HEK293 (cell line): Measurements from ENCODE around the gene MEOX1.

Experiments
- CTCF ChIP-seq: fragments of 450-650 bp; formaldehyde crosslinking; IDR thresholded peaks from 2 replicates; pipeline ENCODE4 v1.5.1; 2016; ENCODE audit warnings: missing biosample characterization, missing genetic modification characterization
- INSM2 ChIP-seq: fragments of 450-650 bp; formaldehyde crosslinking; IDR thresholded peaks from 2 replicates; pipeline ENCODE4 v1.5.1; 2016; ENCODE audit warnings: missing biosample characterization, missing genetic modification characterization
- KLF16 ChIP-seq: fragments of 450-650 bp; formaldehyde crosslinking; IDR thresholded peaks from 2 replicates; pipeline ENCODE4 v1.5.1; 2017; ENCODE audit warnings: missing biosample characterization, missing genetic modification characterization
- TCF7L2 ChIP-seq: IDR thresholded peaks from 2 replicates; pipeline ENCODE4 v1.6.1; 2011; ENCODE audit warnings: low read depth, mild to moderate bottlenecking, inconsistent platforms, low read length, moderate library complexity, borderline replicate concordance
- TRIM28 ChIP-seq: IDR thresholded peaks from 2 replicates; pipeline ENCODE4 v1.6.1; 2011; ENCODE audit warnings: low read length, control low read depth, borderline replicate concordance
- ZNF133 ChIP-seq: fragments of 450-650 bp; formaldehyde crosslinking; IDR thresholded peaks from 2 replicates; pipeline ENCODE4 v1.5.1; 2016; ENCODE audit warnings: missing biosample characterization, missing genetic modification characterization
- ZNF274 ChIP-seq, 2 experiments: fragments of 200-500 bp in 1 of 2; fragments of 450-650 bp in 1 of 2; sonication (Bioruptor generic) in 1 of 2; formaldehyde crosslinking in 1 of 2; IDR thresholded peaks; 2 replicates each; pipeline versions ENCODE4 v1.5.1 to v1.6.1; 2014 to 2016; ENCODE audit warnings: borderline replicate concordance in 1 of 2, inconsistent platforms in 1 of 2, low read length in 1 of 2, missing biosample characterization in 1 of 2, missing genetic modification characterization in 1 of 2
- ZNF302 ChIP-seq: fragments of 450-650 bp; formaldehyde crosslinking; IDR thresholded peaks from 2 replicates; pipeline ENCODE4 v1.5.1; 2016; ENCODE audit warnings: missing biosample characterization, missing genetic modification characterization, low read depth
- ZNF311 ChIP-seq: fragments of 450-650 bp; formaldehyde crosslinking; IDR thresholded peaks from 2 replicates; pipeline ENCODE4 v1.5.1; 2017; ENCODE audit warnings: missing biosample characterization, missing genetic modification characterization, borderline replicate concordance
- ZNF350 ChIP-seq: fragments of 450-650 bp; formaldehyde crosslinking; IDR thresholded peaks from 2 replicates; pipeline ENCODE4 v1.5.0; 2017; ENCODE audit warnings: missing biosample characterization, mild to moderate bottlenecking, missing genetic modification characterization
- ZNF362 ChIP-seq: fragments of 450-650 bp; formaldehyde crosslinking; IDR thresholded peaks from 2 replicates; pipeline ENCODE4 v1.5.1; 2016; ENCODE audit warnings: missing biosample characterization, missing genetic modification characterization
- ZNF660 ChIP-seq: fragments of 450-650 bp; IDR thresholded peaks from 2 replicates; pipeline ENCODE4 v1.5.1; 2018; ENCODE audit warnings: missing biosample characterization, mild to moderate bottlenecking, missing genetic modification characterization
- ZNF701 ChIP-seq: fragments of 450-650 bp; formaldehyde crosslinking; IDR thresholded peaks from 2 replicates; pipeline ENCODE4 v1.5.1; 2016; ENCODE audit warnings: missing biosample characterization, missing genetic modification characterization

- TF ChIP-seq ZNF660 (tag by site-specific recombination) (no peak), CTCF (tag by site-specific recombination) (no peak), ZNF133 (no peak), ZNF311 (tag by site-specific recombination) (no peak), ZNF274 (IDR thresholded peaks at IDR 0.05; ENCODE audit: low read length) (no peak), ZNF274 (tag by site-specific recombination; IDR thresholded peaks at IDR 0.05; ENCODE audit: borderline replicate concordance) (no peak), KLF16 (tag by site-specific recombination) (no peak), INSM2 (tag by site-specific recombination) (no peak), TCF7L2 (no peak), ZNF350 (tag by site-specific recombination) (no peak), ZNF302 (tag by site-specific recombination) (no peak), ZNF362 (tag by site-specific recombination) (no peak), TRIM28 (no peak), ZNF701 (tag by site-specific recombination) (no peak)
Measured at GRCh38 chr17:43695970-43696865, 34.5 kb upstream of the MEOX1 start.
